SIG-M5 treated with dmso at 0.1 percent for 504 hours (cell line): ENCODE results near the gene CABYR.

Experiments used
- DNase-seq: peaks from one replicate; lab custom pipeline; 2025; ENCODE audit not compliant: unreplicated experiment; lab: John Stamatoyannopoulos, UW

The CABYR gene

GRCh38 chr18:24189007-24189528, 50.2 kb downstream of the CABYR start:
- no peak for DNase-seq

GRCh38 chr18:24189664-24190346, 50.9 kb downstream of the CABYR start:
- no peak for DNase-seq

- DNase-seq, result no peak
These were observed 51.7 kb downstream of the CABYR start for GRCh38 chr18:24190590-24190989.

DNA sequence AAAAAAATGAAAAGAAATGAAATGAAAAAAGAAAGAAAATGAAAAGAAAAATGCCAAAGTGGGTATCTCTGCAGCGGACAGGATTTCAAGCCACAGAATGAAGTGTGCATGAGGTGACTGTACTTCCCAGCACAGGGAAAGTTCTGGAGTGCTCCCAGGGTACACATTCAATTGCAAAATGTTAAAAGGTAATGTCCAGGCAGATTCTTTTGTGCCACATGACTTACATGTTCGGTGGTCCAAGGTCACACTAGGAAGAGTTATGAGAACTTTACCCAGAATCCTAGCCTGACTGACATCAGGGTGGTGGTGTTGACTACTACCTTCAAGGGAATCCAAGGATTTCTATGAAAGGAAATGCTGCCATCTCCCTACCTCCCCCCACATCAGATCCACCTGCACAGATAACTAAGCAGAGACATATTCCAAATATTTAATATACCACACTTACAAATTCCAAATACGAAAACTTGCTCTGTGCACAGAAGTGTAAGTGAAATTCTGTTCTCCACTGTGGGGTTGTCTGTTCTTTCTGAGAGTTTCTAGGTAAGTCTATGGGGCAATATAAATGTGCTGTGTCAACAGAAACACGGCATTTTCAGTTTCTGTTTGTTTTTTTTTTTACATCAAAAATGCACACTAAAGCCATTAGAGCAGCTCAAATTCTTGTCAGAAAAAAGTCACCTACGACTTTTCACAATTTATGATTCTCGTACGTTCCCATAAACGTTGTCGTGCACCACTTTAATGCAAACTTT, 56.6 kb downstream of the CABYR start:
- DNase-seq, result no peak

GRCh38 chr18:24196764-24197163, 57.9 kb downstream of the CABYR start:
- no peak for DNase-seq

- no peak for DNase-seq
These were observed 58.5 kb downstream of the CABYR start for GRCh38 chr18:24197412-24197811.

DNA sequence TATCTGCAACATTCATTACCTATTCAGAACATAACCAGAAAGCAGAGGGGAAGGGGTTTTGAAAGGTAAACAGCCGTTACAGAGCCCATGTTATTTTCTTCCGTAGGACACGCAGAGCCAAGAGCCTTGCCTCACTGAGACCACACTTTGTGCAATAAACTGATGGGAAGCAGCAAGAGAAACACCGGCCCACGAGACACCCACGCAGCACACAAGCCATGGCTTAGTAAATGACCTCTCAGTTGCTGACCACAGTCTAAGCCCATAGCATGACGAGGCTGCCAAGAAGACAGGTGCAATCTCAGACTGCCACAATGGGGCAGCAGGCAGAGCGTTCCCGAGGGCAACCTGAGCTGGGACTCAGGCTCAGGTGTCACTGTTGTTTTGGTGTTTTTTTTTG, 59.6 kb downstream of the CABYR start:
- no peak for DNase-seq

DNA sequence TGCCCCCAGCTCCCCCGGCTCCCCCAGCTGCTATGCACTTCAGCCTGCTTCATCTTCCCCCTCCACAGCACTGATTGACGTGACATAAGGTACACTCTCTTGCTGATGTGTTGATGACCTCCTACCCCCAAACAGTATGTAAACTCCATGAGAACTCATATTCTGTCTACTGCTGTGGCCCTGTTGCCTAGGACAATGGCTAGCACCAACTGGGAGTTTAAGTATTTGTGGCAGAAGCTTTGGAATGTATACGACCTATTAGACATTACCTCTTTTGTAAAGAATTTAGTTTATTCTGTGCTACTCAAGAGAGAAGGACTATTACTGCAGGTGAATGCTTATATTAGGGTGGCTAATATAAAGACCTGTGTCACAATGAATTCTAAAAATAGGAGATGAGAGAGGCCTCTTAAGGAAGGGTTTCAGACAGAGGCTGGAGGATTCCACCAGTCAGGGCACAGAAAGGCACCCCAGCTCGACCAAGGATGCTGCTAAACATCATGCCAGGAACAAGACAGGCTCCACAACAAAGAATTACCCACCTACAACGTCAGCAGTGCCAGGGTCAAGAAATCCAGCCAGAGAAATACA, 60.6 kb downstream of the CABYR start:
- no peak for DNase-seq

DNA sequence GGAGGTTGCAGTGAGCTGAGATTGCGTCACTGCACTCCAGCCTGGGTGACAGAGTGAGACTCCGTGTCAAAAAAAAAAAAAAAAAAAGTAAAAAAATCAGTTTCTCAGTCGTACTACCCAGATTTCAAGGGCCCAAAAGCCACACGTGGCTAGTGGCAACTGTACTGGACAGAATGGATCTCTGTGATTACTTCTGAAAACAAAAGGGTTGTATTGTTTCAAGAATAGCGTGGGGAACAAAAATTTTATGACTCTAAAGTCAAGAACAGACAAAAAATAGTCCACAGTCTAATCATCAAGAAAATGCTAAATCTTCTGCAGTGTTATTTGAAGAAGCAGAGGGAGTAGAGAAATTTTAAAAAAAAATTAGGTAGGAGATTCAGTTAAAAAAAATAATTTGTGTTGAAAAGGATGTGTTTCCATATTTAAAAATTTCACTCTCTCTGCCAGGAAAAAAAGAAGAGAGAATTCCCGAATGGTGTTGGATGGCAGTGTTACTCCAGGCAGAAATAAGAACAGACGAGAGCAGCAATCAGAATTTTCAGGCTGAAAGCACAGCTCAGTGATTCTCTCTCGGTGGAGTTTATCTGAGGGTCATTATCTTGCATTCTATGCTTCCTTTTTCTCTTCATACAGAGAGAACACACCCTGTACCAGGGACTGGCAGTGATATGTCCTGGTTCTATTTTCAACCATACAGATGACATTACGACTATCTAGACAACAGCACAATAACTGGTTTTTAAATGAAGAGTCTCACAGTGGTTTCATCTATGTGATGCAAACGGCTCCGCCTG, 61.8 kb downstream of the CABYR start:
- no peak for DNase-seq

- no peak for DNase-seq
These were observed 63.1 kb downstream of the CABYR start for GRCh38 chr18:24201699-24202687.

DNA sequence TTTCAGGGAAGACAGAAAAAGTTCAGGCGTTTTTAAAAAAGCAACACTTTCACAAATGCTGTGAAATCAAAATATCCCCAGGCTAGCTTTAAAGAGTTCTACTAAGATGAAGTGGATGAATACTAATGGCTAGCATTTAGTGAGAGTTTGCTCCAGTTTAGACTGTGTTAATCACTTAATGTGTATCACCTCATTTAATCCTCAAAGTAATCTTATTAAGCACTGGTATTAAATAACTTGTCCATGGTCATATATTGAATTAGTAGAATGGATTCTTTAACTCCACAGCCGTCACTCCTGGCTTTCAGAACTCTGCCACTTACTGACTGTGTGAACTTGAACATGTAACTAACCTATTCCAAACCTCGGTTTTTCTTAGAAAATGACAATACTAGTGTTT, 66.0 kb downstream of the CABYR start:
- DNase-seq, result no peak

DNA sequence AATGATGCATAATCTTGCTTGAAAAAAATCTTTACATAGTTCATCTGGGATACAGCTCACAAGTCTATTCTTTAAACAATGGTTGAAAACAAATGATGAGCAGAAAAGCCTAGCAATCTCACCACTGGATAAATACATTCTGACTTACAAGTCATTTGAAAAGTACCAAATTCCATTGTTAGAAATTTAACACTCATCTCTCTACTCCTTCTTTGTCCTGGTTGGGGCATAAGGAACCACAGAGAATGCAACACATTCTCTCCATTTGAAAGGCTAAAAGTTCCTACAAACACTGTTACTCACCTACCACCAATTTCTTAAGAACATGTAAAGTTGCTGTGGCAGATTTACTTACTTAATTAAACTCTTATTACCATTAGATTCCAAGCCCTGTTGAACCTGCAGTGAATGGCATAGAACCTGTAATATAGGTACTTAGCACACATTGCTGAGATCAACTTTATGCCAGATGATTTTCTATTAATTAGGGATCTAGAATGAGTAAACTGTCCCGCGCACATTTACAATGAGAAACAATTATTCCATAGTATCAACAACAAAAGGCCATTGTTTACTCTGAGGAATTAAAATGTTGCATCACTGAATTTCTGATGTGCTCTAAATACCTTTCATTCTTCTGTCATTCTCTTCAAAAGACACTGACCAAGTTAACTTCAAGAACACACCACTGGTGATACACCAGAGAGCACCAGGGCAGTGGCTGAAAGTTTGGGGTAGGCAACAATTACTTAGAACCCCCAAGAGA, 69.6 kb downstream of the CABYR start:
- DNase-seq, result no peak

GRCh38 chr18:24209558-24209957, 70.7 kb downstream of the CABYR start:
- DNase-seq, result no peak
